NCI-H69 (cell line): ENCODE results near the gene CACNB2.
A peak's percentile ranks its signal among the peaks of the same experiment; 100 is the strongest.
"Not testable (repeated sequence)": the region's sequence is repeated elsewhere in the genome, so short reads cannot be mapped to it uniquely, and the experiment has no call there.

ENCODE experiments used
- DNase-seq: peaks from one replicate; lab custom pipeline; 2025; lab: John Stamatoyannopoulos, UW

CACNB2 gene

DNA sequence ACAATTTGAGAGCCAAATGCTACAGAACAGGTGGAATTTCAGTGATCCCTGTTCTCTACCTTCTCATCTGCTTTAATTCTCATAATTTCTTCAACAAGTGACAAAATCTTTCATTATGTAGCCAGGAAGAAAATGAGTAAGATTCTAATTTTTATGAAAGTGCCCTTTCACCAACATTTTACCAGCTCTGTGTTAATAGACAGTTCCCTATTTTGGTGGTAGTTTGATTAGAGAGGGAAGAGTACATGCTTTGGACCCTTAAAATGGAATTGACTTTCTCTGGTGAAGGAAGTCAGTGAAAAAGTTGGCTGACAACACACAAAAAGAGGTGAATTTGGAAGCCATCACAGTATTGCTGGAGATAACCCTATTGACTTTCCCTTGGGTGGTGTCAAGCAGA is 61.7 kb downstream of the CACNB2 start:
- no peak for DNase-seq

DNA sequence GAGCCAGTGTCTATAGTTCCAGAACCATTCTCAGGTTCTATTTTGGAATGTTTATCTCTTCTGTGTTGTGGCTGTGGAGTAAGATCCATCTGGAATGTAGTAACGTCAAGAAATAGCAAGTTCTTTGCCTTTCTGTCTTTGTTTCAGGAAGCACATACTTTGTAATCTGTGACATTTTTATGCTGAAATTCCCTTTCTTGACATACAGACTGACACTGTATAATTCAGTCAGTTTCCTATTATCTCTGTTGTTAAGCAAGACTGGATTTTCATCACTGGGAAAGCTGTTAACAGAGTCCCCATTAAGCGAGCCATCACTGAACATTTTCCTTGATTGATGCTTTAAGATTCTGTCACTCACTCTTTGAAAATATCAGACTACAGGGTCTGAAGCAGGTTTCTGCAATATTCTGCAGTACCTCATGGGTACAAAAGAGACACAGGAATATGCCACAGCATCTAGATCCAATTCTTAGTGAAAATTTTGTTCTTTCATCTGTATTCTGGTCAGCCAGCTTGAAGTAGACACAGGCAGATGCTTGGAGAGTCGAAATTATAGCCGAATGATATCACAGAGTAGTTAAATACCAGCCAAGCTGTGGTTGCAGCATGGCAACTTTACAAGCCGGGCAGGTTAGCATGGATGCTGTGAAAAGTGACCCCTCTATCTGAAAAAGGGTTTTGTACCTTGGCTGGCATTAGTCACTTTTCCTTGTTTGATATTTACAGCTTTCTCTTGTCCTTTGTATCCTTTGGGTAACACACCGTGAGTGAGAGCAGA is 62.6 kb downstream of the CACNB2 start:
- DNase-seq = no peak

DNA sequence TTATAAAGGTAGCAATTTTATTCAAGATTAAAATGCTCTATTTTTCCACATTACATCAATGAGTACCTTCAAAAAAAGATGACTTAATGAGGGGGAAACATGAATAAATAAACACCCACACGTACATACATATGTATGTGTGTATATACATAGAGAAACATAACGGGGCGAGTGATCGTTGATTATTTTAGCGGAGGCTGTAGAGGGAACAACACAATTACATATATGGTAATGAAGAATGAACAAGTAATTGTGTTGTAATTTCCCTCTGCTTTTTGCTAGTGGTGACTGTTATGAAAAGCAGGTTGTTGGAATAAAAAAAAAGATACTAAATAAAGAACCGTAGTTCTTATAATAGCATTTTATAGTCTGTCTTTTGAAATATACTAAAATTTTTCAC is 63.2 kb downstream of the CACNB2 start:
- no peak for DNase-seq

DNA sequence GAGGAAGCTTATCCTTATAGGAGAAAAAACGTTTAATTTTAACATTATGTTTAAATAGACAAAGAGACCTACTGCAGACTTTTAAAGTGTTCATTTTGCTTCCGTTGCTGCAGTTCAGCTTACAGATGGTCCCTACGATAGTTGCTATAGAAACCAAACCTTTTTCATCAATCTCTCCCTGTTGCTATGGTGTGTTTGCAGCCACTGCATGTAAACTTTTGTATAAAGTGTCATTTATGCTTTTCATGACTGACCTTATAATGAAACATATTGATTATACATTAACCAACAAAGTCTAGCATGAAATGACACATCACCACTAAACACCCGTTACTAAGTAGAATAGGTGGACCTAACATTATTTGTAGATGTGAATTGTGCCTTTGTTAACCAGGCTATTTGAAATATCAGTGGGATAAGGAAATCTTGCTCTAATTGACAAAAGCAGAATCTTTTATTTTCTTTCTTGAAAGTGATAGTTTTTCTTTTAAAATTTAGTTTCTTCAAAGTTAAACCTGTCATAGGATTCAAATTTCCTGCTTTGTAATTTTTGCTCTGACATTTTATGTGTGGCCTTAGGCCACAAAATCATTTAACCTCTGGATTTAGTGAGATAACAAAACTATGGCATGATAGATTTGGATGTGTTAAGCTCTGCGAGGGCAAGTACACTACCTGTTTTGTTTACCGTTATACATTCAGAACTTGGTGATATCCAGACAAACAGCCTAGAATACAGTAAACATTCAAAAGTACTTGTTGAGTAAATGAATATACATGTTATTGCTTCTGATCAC is 64.0 kb downstream of the CACNB2 start:
- no peak for DNase-seq

DNA sequence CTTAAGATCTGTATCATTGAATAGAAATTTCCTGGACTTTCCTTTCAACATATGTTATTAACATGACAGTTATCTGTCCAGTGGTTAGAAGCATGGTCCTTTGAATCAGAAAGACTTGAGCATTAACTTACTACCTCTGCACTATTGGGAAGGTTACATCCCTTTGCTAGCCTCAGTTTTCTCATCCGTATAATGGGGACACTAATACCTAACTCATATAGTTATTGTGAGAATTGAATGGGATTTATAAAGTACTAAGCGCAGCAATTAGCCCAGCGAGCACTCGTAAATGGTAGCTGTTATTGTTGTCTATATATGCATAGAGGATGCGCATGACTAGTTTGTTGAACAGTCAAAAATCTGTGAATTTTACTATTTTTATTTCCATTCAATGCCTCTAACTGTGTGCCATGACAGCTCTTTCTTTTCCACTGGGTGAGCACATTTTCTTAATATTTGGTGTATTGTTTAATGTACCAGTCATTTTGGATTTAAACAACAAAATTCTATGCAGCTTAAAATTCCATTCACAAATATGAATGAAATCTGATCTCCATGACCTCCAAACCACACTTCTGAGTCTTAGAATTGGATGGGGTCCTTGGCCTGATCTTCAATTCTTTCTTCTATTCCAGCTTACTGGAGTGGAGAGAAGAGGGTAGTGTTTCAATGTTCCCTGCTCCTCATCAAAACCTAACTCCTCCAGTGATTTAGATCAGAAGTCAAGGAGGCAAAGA is 65.0 kb downstream of the CACNB2 start:
- no peak for DNase-seq

DNA sequence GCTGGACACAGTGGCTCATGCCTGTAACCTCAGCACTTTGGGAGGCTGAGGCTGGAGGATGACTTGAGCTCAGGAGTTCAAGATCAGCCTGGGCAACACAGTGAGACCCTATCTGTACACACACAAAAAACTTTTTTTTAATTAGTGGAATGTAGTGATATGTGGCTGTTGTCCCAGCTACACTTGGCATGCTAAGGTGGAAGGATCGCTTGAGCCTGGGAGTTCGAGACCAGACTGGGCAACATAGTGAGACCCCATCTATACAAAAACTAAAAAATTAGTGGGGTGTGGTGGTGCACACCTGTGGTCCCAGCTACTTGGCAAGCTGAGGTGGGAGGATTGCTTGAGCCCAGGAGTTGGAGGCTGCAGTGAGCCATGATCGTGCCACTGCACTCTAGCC is 68.0 kb downstream of the CACNB2 start:
- not testable (repeated sequence) for DNase-seq

DNA sequence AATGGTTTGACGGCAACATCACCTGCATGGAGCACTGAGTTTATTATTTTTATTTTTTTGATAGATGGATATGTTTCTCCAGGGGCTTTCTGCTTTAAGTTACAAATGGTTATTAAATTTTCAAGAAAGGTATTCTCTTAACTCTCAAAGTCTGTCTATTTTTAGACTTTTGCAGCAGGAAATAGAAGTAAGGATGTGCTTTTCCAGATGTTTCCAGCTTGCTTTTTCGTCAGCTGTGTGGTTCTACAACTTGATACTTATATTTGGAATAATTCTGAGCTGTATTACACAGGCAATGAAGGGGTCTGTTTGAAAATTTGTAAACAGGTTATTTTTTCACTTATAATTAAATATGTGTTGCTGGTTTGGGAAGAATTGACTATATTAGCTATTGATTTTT is 69.0 kb downstream of the CACNB2 start:
- no peak for DNase-seq

DNA sequence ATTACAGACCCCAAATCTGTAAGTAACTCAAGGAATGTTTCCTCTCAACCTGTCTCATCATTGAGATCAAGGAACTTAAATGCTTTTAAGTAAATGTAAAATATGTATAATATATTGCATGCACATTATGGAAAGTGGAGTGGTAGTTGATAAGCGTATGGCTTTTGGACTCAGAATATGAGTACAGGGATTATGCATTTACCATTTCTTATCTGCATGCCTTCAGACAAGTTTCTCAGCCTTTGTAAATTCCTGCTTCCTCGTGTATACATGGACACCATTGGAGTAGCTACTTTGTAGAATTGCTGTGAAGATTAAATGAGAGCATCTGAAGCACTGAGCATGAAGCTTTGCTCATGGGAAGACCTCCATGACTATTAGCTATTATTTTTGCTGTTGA is 70.5 kb downstream of the CACNB2 start:
- no peak for DNase-seq

DNA sequence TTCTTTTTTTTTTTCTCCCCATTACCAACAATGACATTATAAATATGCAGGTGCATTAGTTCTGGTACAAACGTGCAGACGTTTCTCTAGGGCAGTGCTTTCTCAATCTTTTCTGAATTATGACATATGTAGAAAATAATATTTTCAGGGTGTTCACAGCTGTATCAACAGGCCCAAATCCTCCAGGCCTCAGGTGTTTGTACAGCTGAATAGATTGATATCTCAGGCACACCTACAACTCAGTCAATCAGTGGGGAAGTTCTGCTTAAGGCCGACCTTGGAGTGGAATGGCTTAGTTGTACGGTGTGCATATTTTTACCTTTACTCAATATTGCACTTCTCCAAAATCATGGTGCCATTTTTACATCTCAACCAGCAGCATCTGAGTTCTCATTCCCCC is 71.6 kb downstream of the CACNB2 start:
- DNase-seq = no peak

DNA sequence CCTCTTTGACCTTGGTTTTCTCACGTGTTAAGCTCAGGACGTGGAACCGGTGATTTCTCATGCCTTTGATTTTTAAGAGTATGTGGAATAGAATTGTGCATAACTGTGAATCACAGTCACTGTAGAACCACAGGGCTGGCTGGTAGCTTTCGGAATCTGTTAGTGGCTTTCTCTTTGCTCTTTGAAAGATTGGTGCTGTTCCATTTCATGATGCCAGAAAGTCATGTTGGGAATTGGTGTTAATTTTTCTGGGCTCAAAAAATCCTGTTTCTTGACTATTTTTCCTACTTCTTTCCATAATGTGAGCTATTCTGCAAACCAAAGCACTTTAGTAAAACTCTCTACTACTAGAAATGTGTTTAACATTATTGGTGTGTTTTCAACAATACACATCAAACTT is 73.0 kb downstream of the CACNB2 start:
- DNase-seq = no peak

DNA sequence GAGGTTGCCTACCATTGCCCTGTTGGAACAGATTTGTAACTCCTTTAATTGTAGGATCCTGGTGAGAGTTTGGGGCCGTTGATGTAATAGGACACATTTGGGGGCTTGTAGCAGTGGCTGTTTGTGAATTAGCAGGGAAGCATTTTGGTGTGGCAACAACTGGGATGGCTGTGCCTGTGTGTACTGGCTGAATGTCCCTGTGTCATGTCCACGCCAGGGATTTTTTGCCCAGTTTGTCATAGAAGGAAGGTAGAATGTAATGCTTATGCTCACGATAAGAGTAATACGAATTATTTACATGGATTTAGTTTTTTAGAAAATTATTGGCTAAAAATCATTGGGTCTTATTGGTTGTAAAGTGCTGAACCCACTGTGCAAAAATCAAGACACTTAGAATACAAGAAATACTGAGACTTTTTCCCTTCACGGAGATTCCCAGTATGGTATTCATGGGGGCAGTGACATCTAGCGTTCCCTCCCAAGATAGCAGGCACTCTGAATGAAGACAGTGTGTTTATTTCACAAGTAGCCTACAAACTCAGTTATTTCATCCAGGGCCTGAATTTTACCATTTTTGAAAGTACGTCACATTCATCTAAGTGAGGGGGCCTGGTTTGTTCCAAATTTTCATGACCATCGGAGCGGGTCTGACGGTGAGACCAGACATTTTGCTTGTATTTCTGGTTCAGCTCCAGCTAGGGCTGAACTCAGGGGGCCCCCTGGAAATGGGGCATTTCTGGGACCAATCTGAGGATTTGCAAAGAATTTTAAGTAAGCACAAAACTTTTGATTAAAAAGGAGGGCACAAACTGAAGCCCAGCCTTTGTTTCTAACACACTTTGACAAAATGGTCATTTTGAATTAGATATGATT is 74.7 kb downstream of the CACNB2 start:
- DNase-seq = peak; percentile 6

DNA sequence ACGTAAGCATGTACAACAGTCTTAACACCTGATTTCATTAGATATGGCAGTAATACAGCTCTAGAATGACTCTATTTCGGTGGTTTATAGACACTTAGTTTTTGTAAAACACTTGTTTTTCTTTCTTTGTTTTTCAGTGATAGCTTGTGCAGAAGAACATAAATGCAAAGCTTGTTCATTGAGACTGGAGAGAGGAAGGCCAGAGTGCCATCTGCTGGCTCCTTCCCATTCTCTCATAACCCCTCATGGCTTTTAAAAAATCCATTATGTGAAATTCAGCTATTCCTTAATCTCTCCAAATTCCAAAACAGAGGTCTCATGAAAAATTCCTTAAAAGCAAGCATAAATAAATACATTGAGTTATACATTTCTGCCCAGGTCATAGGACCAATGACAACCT is 76.3 kb downstream of the CACNB2 start:
- DNase-seq = no peak

DNA sequence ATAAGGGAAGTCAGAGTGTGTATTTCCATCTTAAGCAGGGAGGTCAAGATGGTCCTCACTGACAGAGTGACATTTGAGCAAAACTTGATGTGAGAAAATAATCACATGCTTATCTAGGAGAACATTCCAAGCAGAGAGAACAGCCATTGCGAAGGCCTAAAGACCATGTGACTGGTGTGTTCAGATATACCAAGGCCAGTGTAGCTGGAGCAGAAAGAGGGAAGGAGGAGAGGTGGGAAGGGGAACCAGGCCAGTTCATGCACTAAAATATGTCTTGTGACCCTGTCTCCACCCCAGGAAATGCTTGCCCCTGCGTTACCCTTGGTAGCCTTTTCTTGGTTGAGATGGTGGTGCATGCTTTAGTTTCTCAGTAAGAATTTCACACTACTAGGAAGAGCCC is 77.4 kb downstream of the CACNB2 start:
- DNase-seq = no peak

DNA sequence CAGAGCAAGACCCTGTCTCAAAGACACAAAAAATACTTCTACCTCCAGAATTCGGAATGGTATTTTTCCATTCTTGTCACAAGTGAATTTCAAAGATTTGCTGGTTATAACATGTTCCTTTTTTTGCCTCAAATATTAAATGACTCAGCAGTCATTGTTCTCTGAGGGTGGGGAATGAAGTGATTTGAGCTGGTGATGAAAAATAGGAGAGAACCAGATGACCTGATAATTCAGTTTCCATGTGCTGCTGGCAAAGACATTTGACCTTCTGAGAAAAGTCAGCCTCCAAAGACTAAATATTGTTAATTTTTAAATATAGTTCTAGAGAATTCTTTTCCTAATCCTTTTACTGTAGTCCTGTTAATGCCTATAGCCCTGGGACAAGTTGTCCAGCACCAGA is 78.9 kb downstream of the CACNB2 start:
- DNase-seq = no peak

DNA sequence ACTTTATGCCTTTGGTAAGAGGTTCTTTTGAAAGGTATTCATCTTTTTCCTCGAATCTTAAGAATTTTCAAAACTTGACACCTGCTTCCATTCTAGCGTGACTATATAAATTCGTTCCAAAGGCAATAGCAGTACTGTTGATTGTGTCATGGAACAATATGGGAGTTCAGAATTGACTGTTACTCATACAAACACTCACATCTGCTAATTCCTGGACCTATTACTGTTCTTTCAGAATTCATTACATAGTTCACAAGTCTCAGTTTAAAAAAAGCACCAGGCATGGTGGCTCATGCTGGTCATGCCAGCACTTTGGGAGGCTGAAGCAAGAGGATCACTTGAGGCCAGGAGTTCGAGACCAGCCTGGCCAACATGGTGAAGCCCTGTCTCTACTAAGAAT is 80.9 kb downstream of the CACNB2 start:
- no peak for DNase-seq

DNA sequence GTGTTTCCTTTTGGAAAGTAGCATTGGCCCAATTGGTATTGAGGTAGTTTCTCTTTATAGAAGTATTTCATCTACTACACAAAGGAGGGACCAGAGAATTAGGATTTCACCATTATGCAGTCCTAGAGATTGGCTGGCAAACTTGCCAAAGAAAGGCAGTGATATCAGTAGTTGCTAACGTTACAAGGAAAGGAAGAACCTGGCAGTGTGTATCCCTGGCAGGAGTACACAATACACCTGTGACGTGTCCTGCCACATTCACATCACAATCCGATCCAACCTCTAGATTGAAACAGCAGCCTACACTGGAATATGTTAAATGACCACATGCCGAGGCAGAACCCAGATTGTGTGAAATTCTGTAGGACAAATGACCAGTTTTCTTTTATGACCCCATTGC is 81.7 kb downstream of the CACNB2 start:
- no peak for DNase-seq

DNA sequence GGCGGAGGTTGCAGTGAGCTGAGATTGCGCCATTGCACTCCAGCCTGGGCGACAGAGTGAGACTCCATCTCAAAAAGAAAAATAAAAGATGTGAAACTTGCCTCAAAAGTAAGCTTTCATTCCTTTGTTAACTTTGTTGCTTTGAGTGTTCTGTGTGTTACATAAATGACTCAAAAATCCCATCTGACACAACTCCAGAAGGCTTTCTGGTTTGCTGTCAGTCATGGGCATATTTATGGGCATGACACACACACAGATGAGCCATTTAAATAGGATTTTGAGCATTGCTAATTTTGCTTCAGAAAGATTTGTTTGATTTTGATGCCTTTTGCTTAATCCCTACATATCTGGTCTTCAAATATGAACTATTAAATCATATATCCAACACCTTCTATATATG is 82.6 kb downstream of the CACNB2 start:
- no peak for DNase-seq

DNA sequence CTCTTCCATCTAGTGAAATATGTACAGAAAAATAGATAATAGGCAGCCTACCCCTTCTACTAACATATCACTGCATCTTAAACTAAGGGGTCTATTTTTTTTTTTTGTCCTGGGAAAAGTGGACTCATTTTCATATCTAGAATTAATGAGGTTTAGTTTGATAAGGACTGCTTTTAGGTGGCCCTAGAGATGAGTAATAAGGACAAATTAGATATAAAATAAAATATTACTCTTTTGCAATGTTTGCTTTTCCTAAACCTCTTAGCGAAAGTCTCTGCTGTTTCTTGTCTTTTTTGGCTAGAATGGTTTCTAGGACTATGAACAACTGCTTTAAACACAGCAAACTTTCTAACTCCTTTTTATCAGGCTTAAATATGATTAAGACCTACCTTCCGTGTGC is 83.7 kb downstream of the CACNB2 start:
- no peak for DNase-seq

DNA sequence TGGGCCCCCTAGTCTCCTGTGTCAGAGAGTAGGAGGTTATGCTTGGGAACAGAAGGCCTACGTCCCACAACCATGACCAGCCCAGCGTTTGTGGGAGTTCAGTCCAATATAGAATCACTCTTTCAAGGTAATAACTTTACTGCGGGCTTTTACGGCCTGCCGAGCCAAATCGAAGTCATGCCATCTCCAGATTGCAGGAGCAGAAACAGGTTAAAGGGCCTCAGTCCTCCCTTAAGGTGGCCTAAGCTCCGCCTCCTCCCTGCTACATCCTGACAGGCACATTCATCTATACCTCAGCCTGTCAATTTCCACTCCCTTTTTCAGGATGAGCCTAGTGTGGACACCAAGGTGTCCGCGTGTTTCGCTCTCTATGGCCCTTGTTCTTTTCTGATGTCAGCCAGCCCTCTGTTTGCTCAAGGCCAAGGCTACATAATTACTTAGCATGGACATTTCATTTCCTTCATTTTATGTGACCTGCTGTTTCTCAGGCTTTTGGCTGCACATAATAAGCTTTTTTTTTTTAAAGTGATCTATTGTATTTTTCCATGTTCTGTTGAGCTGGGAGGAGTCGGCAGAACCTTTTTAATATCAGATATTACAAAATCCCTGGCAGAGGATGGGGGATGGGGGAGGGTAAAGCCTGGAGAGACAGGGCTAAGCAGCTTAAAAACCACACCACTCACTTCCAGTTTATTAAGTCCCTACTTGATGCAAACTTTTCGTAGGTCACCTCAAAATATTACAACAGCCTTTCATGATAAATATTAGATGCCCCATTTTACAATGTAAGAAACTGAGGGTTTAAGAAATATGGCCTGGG is 84.6 kb downstream of the CACNB2 start:
- no peak for DNase-seq

DNA sequence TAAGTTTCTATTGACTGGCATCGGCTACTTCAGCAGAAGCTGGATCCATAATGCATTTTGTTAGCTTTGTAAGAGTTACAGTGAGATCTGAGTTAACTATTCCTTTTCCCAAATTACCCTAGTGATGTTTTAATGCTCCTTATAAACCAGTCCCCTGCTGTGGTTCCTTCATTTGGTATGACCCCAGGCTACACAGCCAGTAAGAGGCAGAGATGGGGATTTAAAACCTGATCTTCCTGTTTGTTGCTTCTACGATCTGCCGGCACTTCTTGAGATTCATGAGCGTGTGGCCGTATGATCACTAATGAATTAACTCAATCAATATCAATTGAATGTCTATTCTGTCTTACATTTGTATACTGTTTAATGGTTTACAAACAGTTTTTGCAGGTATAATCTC is 86.1 kb downstream of the CACNB2 start:
- no peak for DNase-seq

DNA sequence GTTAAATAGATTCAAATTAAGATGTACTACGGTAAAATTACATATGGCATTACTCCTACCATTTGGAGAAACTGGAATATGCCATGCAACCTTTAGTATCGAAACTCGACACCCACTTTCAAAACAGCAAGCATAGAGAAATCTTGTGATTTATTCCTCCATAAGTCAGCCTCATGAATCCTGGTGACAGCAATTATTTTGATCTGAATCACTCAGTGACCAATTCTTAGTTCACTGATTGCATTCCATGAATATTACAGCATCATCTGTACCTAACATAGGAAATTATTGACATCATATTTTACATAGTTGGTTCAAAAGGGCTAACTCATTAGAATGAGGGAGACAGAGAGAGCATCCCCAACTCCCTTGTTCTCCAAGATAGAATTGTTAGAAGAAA is 89.6 kb downstream of the CACNB2 start:
- no peak for DNase-seq
